ENCODE data around the gene PRC1. TPM values are rescaled to one million over a fixed set of nuclear protein-coding genes. Genes with fewer than 3 reads are reported as not detected.

The PRC1 gene
- total and polyA plus RNA-seq, 10 donors = 6.0 to 40.0 (median 11.7) TPM

- peak overlapping the region; percentile 88 to 96 (median 93) for H3K27ac ChIP-seq
Observed at GRCh38 chr15:90953947-90954711, 40.2 kb downstream of the PRC1 start.

DNA sequence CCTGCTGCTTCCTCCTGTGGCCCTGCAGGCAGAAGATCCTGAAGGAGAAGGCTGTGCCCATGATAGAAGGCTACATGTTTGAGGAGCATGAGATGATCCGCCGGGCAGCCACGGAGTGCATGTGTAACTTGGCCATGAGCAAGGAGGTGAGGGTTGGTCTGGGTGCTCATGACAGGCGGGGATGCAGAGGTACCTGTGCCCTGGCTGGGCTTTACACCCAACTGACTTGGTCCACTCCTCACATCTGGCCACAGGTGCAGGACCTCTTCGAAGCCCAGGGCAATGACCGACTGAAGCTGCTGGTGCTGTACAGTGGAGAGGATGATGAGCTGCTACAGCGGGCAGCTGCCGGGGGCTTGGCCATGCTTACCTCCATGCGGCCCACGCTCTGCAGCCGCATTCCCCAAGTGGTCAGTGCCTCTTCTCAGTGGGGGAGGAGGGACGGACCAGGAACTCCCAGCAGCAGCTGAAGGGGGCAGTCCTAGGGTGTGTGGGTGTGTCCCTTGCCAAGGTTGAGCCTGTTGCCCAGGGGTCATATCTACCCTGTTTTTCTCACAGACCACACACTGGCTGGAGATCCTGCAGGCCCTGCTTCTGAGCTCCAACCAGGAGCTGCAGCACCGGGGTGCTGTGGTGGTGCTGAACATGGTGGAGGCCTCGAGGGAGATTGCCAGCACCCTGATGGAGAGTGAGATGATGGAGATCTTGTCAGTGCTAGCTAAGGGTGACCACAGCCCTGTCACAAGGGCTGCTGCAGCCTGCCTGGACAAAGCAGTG is 41.2 kb downstream of the PRC1 start:
- Histone ChIP-seq H3K4me3 (no peak overlapping the region), H3K36me3 (peaks cover 0 to 68% (median 57%) of the 10 kb centered on the region in 6 donors), H3K27ac (no peak overlapping the region), H3K9me3 (no peaks in the 10 kb centered on the region), H3K4me1 (peaks cover 14 to 49% (median 30%) of the 10 kb centered on the region in 6 donors), H3K27me3 (replicated peaks in 1 of 7) (no peaks in the 10 kb centered on the region)
- 92 to 97% (median 94%) methylated on average over 13 to 14 of the region's 14 CpGs for WGBS, 5 donors
- intact Hi-C loops (cut with DNase I; ENCODE audit: low total_unique reads) = no loop called here
- TF ChIP-seq POLR2AphosphoS5 (IDR thresholded peaks at IDR 0.05) = peak in 1 of 3 donors; percentile 42
- TF ChIP-seq POLR2A (IDR thresholded peaks at IDR 0.05) = no peak
- DNase-seq = no peak

More at GRCh38 chr15:90953947-90954711, 40.2 kb downstream of the PRC1 start:
- WGBS, 5 donors = 75 to 80% (median 79%) methylated on average over 15 to 16 of the region's 16 CpGs
- Histone ChIP-seq H3K27me3 (replicated peaks in 1 of 7) (no peaks in the 10 kb centered on the region), H3K4me1 (peaks cover 14 to 47% (median 30%) of the 10 kb centered on the region in 6 donors), H3K4me3 (peak overlapping the region; percentile 78 to 97 (median 85)), H3K9me3 (no peaks in the 10 kb centered on the region), H3K36me3 (peaks cover 0 to 66% (median 48%) of the 10 kb centered on the region in 6 donors)
- TF ChIP-seq POLR2A (IDR thresholded peaks at IDR 0.05) (no peak), CTCF (IDR thresholded peaks at IDR 0.05 in 8 of 11, conservative IDR thresholded peaks at IDR 0.05 in 3 of 11) (no peak), POLR2AphosphoS5 (IDR thresholded peaks at IDR 0.05) (no peak)
- intact Hi-C loops (cut with DNase I; ENCODE audit: low total_unique reads) = no loop called here
- DNase-seq = no peak

DNA sequence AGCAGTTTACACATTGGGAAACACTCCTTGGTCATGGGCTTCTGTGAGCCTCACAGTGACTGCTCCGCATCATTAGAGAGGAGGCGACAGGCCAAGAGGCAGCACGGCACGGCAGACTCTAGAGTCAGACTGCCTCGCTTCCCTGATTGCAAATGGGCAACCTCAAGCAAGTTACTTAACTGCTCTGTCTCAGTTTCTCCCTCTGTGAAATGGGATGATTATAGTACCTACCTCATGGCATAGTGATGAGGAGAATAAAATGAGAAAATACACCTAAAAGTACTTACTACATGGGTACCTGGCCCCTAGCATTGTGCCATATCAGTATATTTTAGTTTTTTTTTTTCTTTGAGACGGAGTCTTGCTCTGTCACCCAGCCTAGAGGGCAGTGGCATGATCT is 43.7 kb downstream of the PRC1 start:
- TF ChIP-seq CTCF (IDR thresholded peaks at IDR 0.05 in 8 of 11, conservative IDR thresholded peaks at IDR 0.05 in 3 of 11) (no peak), POLR2A (IDR thresholded peaks at IDR 0.05) (no peak)
- intact Hi-C loops (cut with DNase I; ENCODE audit: low total_unique reads) = no loop called here

GRCh38 chr15:90949979-90950675 is 44.2 kb downstream of the PRC1 start:
- intact Hi-C loops (cut with DNase I; ENCODE audit: low total_unique reads) = no loop called here
- no peak overlapping the region for H3K4me3 ChIP-seq
- H3K4me1 ChIP-seq = peaks cover under 1 to 22% (median 7%) of the 10 kb centered on the region in 6 donors
- H3K27ac ChIP-seq = peak overlapping the region in 2 of 8 donors; percentile 17 to 37
- peaks cover 1 to 89% (median 83%) of the 10 kb centered on the region in 6 donors for H3K36me3 ChIP-seq
- 87 to 93% (median 90%) methylated on average over 14 to 23 of the region's 23 CpGs for whole genome bisulfite sequencing, 5 donors
- TF ChIP-seq POLR2A (IDR thresholded peaks at IDR 0.05) (no peak), POLR2AphosphoS5 (IDR thresholded peaks at IDR 0.05) (peak in 1 of 3 donors; percentile 24), CTCF (IDR thresholded peaks at IDR 0.05 in 8 of 11, conservative IDR thresholded peaks at IDR 0.05 in 3 of 11) (no peak)
- DNase-seq = no peak
- H3K9me3 ChIP-seq = no peaks in the 10 kb centered on the region
- no peaks in the 10 kb centered on the region for H3K27me3 ChIP-seq (replicated peaks in 1 of 7)

More for the DNA sequence above, 43.7 kb downstream of the PRC1 start:
- H3K27me3 ChIP-seq (replicated peaks in 1 of 7) = no peaks in the 10 kb centered on the region
- H3K4me3 ChIP-seq = no peak overlapping the region
- no peak overlapping the region for H3K27ac ChIP-seq
- H3K36me3 ChIP-seq = peaks cover 0 to 84% (median 78%) of the 10 kb centered on the region in 6 donors
- H3K9me3 ChIP-seq = no peaks in the 10 kb centered on the region
- DNase-seq = no peak
- WGBS, 5 donors = 94 to 98% (median 97%) methylated on average over 6 of the region's 6 CpGs
- H3K4me1 ChIP-seq = peaks cover 6 to 28% (median 12%) of the 10 kb centered on the region in 6 donors
